ENCODE data around the gene XYLB.

XYLB gene

GRCh38 chr3:38354588-38355330 lies 8.2 kb downstream of the XYLB start:
- CTCF ChIA-PET: interaction anchor here (1.0 to 2.2 kb wide), 2 partner anchors 8 to 9 kb away, joined by 3 to 11 read pairs; partner anchors contain the start of gene XYLB
- no peak for DNase-seq (ENCODE audit: extremely low spot score)
- TF ChIP-seq, protein P1, sequence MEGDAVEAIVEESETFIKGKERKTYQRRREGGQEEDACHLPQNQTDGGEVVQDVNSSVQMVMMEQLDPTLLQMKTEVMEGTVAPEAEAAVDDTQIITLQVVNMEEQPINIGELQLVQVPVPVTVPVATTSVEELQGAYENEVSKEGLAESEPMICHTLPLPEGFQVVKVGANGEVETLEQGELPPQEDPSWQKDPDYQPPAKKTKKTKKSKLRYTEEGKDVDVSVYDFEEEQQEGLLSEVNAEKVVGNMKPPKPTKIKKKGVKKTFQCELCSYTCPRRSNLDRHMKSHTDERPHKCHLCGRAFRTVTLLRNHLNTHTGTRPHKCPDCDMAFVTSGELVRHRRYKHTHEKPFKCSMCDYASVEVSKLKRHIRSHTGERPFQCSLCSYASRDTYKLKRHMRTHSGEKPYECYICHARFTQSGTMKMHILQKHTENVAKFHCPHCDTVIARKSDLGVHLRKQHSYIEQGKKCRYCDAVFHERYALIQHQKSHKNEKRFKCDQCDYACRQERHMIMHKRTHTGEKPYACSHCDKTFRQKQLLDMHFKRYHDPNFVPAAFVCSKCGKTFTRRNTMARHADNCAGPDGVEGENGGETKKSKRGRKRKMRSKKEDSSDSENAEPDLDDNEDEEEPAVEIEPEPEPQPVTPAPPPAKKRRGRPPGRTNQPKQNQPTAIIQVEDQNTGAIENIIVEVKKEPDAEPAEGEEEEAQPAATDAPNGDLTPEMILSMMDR (IDR thresholded peaks at IDR 0.05; ENCODE audit: control extremely low read depth, extremely low read depth, low read depth, missing control alignments): no peak
- POLR2A ChIA-PET: no interaction called here

GRCh38 chr3:38359038-38359437 lies 12.5 kb downstream of the XYLB start:
- POLR2A ChIA-PET: no interaction called here
- DNase-seq (ENCODE audit: extremely low spot score): no peak
- CTCF ChIA-PET: interaction anchor here (0.8 to 2.4 kb wide), 3 partner anchors 13 to 20 kb away, joined by 3 to 10 read pairs (median 4); partner anchors contain the start of gene XYLB
- TF ChIP-seq, protein P1 (IDR thresholded peaks at IDR 0.05; ENCODE audit: control extremely low read depth, extremely low read depth, low read depth, missing control alignments): no peak

- TF ChIP-seq, protein P1 (IDR thresholded peaks at IDR 0.05; ENCODE audit: control extremely low read depth, extremely low read depth, low read depth, missing control alignments): no peak
- DNase-seq (ENCODE audit: extremely low spot score): no peak
- POLR2A ChIA-PET: interaction anchor here (0.7 kb wide), 1 partner anchor 260 kb away, joined by 3 read pairs; no protein-coding TSS in a partner anchor
- CTCF ChIA-PET: interaction anchor here (1.0 kb wide), 1 partner anchor 16 kb away, joined by 3 read pairs; no protein-coding TSS in a partner anchor
Observed at GRCh38 chr3:38360345-38360744, 13.8 kb downstream of the XYLB start.

- POLR2A ChIA-PET: no interaction called here
- CTCF ChIA-PET: interaction anchor here (0.7 to 1.8 kb wide), 4 partner anchors 12 to 290 kb away, joined by 3 read pairs; no protein-coding TSS in a partner anchor
- TF ChIP-seq, protein P1 (IDR thresholded peaks at IDR 0.05; ENCODE audit: control extremely low read depth, extremely low read depth, low read depth, missing control alignments): no peak
- no peak for DNase-seq (ENCODE audit: extremely low spot score)
Observed at GRCh38 chr3:38361496-38361895, 14.9 kb downstream of the XYLB start.

DNA sequence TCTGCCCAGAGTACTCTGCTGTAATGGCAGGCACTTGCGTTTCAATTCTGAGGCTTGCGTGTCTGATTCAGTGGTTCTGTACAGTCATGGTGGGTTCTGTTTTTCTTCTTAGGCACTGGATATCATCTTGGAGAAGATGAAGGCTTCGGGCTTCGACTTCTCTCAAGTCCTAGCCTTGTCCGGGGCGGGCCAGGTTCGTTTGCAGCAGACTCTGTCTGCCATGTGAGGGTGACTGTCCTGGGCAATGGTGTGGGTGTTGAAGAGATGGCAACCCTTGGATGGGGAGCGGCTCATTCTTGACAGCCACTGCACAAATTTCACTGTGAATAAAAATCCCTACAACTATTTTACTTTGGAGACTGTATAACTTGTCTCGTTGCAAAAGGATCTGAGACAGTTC lies 16.2 kb downstream of the XYLB start:
- no peak for DNase-seq (ENCODE audit: extremely low spot score)
- CTCF ChIA-PET: interaction anchor here (0.9 to 1.8 kb wide), 2 partner anchors 16 to 289 kb away, joined by 3 read pairs; partner anchors contain the start of gene XYLB
- POLR2A ChIA-PET: no interaction called here
- TF ChIP-seq, protein P1 (IDR thresholded peaks at IDR 0.05; ENCODE audit: control extremely low read depth, extremely low read depth, low read depth, missing control alignments): no peak

- ChIA-PET POLR2A (no interaction called here), CTCF (interaction anchor here (1.1 to 1.3 kb wide), 3 partner anchors 10 to 18 kb away, joined by 3 to 4 read pairs (median 3); partner anchors contain the start of gene XYLB)
- TF ChIP-seq, protein P1 (IDR thresholded peaks at IDR 0.05; ENCODE audit: control extremely low read depth, extremely low read depth, low read depth, missing control alignments): no peak
- no peak for DNase-seq (ENCODE audit: extremely low spot score)
Observed at GRCh38 chr3:38364721-38365400, 18.3 kb downstream of the XYLB start.

Data from GM10248 (cell line).